ENCODE results near the gene NELFB. TPM values are rescaled to one million over a fixed set of nuclear protein-coding genes. Genes with fewer than 3 reads are reported as not detected.

Gene NELFB
- polyA plus RNA-seq, 1 donor from 2014 or later, result 64.7 TPM

GRCh38 chr9:137266162-137266527, 11.0 kb downstream of the NELFB start:
- Histone ChIP-seq H3F3A (ENCODE audit: insufficient read depth, low read length, poor library complexity, severe bottlenecking) (no peaks in the 10 kb centered on the region), H4K20me1 (ENCODE audit: insufficient read depth) (no peaks in the 10 kb centered on the region), H3K27ac (ENCODE audit: low read length) (no peak overlapping the region), H3K27me3 (ENCODE audit: insufficient read depth, low read depth, low read length) (no peaks in the 10 kb centered on the region), H3K4me2 (ENCODE audit: low read length) (no peak overlapping the region), H3K9me3 (ENCODE audit: low read length) (no peaks in the 10 kb centered on the region), H2AFZ (ENCODE audit: low read depth, low read length) (no peak overlapping the region), H3K79me2 (replicated peaks; ENCODE audit: insufficient read depth, low read length) (no peaks in the 10 kb centered on the region), H3K36me3 (ENCODE audit: insufficient read depth, low read length) (no peaks in the 10 kb centered on the region), H3K9ac (ENCODE audit: low read length) (no peak overlapping the region), H3K9me2 (ENCODE audit: insufficient read depth, low read length) (no peaks in the 10 kb centered on the region), H3K4me3 (ENCODE audit: low read length) (no peak overlapping the region)
- TF ChIP-seq, protein P1, sequence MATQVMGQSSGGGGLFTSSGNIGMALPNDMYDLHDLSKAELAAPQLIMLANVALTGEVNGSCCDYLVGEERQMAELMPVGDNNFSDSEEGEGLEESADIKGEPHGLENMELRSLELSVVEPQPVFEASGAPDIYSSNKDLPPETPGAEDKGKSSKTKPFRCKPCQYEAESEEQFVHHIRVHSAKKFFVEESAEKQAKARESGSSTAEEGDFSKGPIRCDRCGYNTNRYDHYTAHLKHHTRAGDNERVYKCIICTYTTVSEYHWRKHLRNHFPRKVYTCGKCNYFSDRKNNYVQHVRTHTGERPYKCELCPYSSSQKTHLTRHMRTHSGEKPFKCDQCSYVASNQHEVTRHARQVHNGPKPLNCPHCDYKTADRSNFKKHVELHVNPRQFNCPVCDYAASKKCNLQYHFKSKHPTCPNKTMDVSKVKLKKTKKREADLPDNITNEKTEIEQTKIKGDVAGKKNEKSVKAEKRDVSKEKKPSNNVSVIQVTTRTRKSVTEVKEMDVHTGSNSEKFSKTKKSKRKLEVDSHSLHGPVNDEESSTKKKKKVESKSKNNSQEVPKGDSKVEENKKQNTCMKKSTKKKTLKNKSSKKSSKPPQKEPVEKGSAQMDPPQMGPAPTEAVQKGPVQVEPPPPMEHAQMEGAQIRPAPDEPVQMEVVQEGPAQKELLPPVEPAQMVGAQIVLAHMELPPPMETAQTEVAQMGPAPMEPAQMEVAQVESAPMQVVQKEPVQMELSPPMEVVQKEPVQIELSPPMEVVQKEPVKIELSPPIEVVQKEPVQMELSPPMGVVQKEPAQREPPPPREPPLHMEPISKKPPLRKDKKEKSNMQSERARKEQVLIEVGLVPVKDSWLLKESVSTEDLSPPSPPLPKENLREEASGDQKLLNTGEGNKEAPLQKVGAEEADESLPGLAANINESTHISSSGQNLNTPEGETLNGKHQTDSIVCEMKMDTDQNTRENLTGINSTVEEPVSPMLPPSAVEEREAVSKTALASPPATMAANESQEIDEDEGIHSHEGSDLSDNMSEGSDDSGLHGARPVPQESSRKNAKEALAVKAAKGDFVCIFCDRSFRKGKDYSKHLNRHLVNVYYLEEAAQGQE (IDR thresholded peaks at IDR 0.05; ENCODE audit: borderline replicate concordance), result no peak
- TF ChIP-seq RAD21 (conservative IDR thresholded peaks at IDR 0.05) (no peak), MXI1 (conservative IDR thresholded peaks at IDR 0.05; ENCODE audit: poor library complexity, severe bottlenecking) (no peak), TAF1 (IDR thresholded peaks at IDR 0.05; ENCODE audit: low read depth) (no peak), CTCF (IDR thresholded peaks at IDR 0.05; ENCODE audit: poor library complexity, severe bottlenecking) (no peak), SMC3 (conservative IDR thresholded peaks at IDR 0.05; ENCODE audit: poor library complexity) (no peak), POLR2AphosphoS5 (IDR thresholded peaks at IDR 0.05) (no peak), EP300 (conservative IDR thresholded peaks at IDR 0.05; ENCODE audit: poor library complexity, severe bottlenecking) (no peak), EZH2 (IDR thresholded peaks at IDR 0.05; ENCODE audit: borderline replicate concordance, insufficient read depth, low read length, poor library complexity, severe bottlenecking) (no peak)

- no peaks in the 10 kb centered on the region for H3K9me2 ChIP-seq (ENCODE audit: insufficient read depth, low read length)
- no peak overlapping the region for H3K4me3 ChIP-seq (ENCODE audit: low read length)
- no peaks in the 10 kb centered on the region for H3K36me3 ChIP-seq (ENCODE audit: insufficient read depth, low read length)
- H3K27ac ChIP-seq (ENCODE audit: low read length), result no peak overlapping the region
- TF ChIP-seq RAD21 (conservative IDR thresholded peaks at IDR 0.05) (no peak), MXI1 (conservative IDR thresholded peaks at IDR 0.05; ENCODE audit: poor library complexity, severe bottlenecking) (no peak)
- H3K9me3 ChIP-seq (ENCODE audit: low read length), result no peaks in the 10 kb centered on the region
- H4K20me1 ChIP-seq (ENCODE audit: insufficient read depth), result no peaks in the 10 kb centered on the region
- no peaks in the 10 kb centered on the region for H3K79me2 ChIP-seq (replicated peaks; ENCODE audit: insufficient read depth, low read length)
- H3K4me2 ChIP-seq (ENCODE audit: low read length), result no peak overlapping the region
- H3F3A ChIP-seq (ENCODE audit: insufficient read depth, low read length, poor library complexity, severe bottlenecking), result no peaks in the 10 kb centered on the region
- no peaks in the 10 kb centered on the region for H3K27me3 ChIP-seq (ENCODE audit: insufficient read depth, low read depth, low read length)
- H3K9ac ChIP-seq (ENCODE audit: low read length), result no peak overlapping the region
- no peak overlapping the region for H2AFZ ChIP-seq (ENCODE audit: low read depth, low read length)
Measured at GRCh38 chr9:137266585-137267453, 11.7 kb downstream of the NELFB start.
